Left lung (tissue), 10 donors: ENCODE data around the gene TFDP2. TPM values are rescaled to one million over a fixed set of nuclear protein-coding genes. Genes with fewer than 3 reads are reported as not detected.
"Not testable (repeated sequence)": the region's sequence is repeated elsewhere in the genome, so short reads cannot be mapped to it uniquely, and the experiment has no call there.

ENCODE experiments used
- ATAC-seq: fragments of 200-7000 bp; cut with Tn5 transposase; one replicate; pipeline ENCODE4 v1.9.1; 2020; ENCODE audit warnings: moderate library complexity
- DNase-seq, 4 donors: peaks; one replicate each; pipeline ENCODE4 v3.0.0-alpha.2; 2013 to 2020
- H3K27ac ChIP-seq, 2 donors: fragments of 200-600 bp; sonication (generic) in 1 of 2; one replicate each; pipeline versions ENCODE4 v1.5.0 to v1.8.0; 2020 to 2021
- H3K27me3 ChIP-seq, 2 donors: fragments of 200-600 bp; sonication (generic) in 1 of 2; one replicate each; pipeline versions ENCODE4 v1.5.0 to v1.8.0; 2020 to 2021
- H3K36me3 ChIP-seq, 2 donors: fragments of 200-600 bp; sonication (generic) in 1 of 2; one replicate each; pipeline versions ENCODE4 v1.5.0 to v1.8.0; 2020 to 2021
- H3K4me1 ChIP-seq, 2 donors: fragments of 200-600 bp; one replicate each; pipeline ENCODE4 v1.8.0; 2021
- H3K4me3 ChIP-seq, 2 donors: fragments of 200-600 bp; sonication (generic) in 1 of 2; one replicate each; pipeline versions ENCODE4 v1.5.0 to v1.8.0; 2020 to 2021; ENCODE audit warnings: mild to moderate bottlenecking in 1 of 2
- H3K9me3 ChIP-seq, 2 donors: fragments of 200-600 bp; sonication (generic) in 1 of 2; one replicate each; pipeline versions ENCODE4 v1.5.0 to v1.8.0; 2020 to 2021
- CTCF ChIP-seq, 2 donors: fragments of 200-600 bp; sonication (generic) in 1 of 2; IDR thresholded peaks; one replicate each; pipeline versions ENCODE4 v1.5.0 to v1.8.0; 2021; ENCODE audit warnings: antibody characterized with exemption in 2 of 2
- intact Hi-C, 2 donors: fragments of 100-400 bp; cut with DNase I; formaldehyde crosslinking; loops; one replicate each; pipeline versions ENCODE4 v1.11.2 to v1.14.2; 2022
- polyA plus RNA-seq, 6 donors: library from polyadenylated mRNA; unstranded; fragments of 120-200 nt; gene quantifications; one replicate each; pipeline ENCODE4 v1.2.1, GENCODE V29; 2013; ENCODE audit not compliant: insufficient read length in 6 of 6
- total RNA-seq, 2 donors: library from RNA; stranded (reverse); fragmentation: NEBNext Ultra II Directional; extraction: Animal tissue kit (Norgen Biotek cat#: 25700); gene quantifications; one replicate each; pipeline ENCODE4 v1.2.1, GENCODE V29; 2021
- donor health status: DM: no; HTN: yes; CAD: no.
- donor health status: DM: no; HTN: no; CAD: no.

The TFDP2 gene
- total and polyA plus RNA-seq, 8 donors, result 21.2 to 73.0 (median 53.6) TPM

GRCh38 chr3:142086581-142087090 lies 62.7 kb downstream of the TFDP2 start:
- Histone ChIP-seq H3K4me1 (no peaks in the 10 kb centered on the region), H3K4me3 (no peak overlapping the region), H3K27ac (no peak overlapping the region), H3K27me3 (no peaks in the 10 kb centered on the region), H3K36me3 (no peaks in the 10 kb centered on the region), H3K9me3 (peaks cover 0 to 9% of the 10 kb centered on the region in 2 donors)
- no peak for TF ChIP-seq CTCF (IDR thresholded peaks at IDR 0.05)
- intact Hi-C loops, result no loop called here
- ATAC-seq (no peak), DNase-seq (no peak)

- ATAC-seq (no peak), DNase-seq (no peak)
- Histone ChIP-seq H3K27me3 (no peaks in the 10 kb centered on the region), H3K4me3 (no peak overlapping the region), H3K9me3 (peaks cover 0 to 9% of the 10 kb centered on the region in 2 donors), H3K27ac (no peak overlapping the region), H3K36me3 (no peaks in the 10 kb centered on the region), H3K4me1 (no peaks in the 10 kb centered on the region)
- TF ChIP-seq CTCF (IDR thresholded peaks at IDR 0.05), result no peak
- intact Hi-C loops, result no loop called here
Observed at GRCh38 chr3:142081178-142081577, 68.2 kb downstream of the TFDP2 start.

- Histone ChIP-seq H3K4me1 (no peaks in the 10 kb centered on the region), H3K36me3 (no peaks in the 10 kb centered on the region), H3K9me3 (no peaks in the 10 kb centered on the region), H3K4me3 (no peak overlapping the region), H3K27ac (no peak overlapping the region), H3K27me3 (no peaks in the 10 kb centered on the region)
- DNase-seq, result peak in 2 of 4 donors; percentile 24 to 55
- intact Hi-C loops, result no loop called here
- peak; percentile 98 for ATAC-seq
- no peak for TF ChIP-seq CTCF (IDR thresholded peaks at IDR 0.05)
Observed at GRCh38 chr3:142077859-142078500, 71.4 kb downstream of the TFDP2 start.

- H3K27me3 ChIP-seq, result no peaks in the 10 kb centered on the region
- TF ChIP-seq CTCF (IDR thresholded peaks at IDR 0.05), result no peak
- no peak for DNase-seq
- intact Hi-C loops, result no loop called here
- no peak overlapping the region for H3K27ac ChIP-seq
- ATAC-seq, result peak; percentile 65
- no peaks in the 10 kb centered on the region for H3K9me3 ChIP-seq
- no peaks in the 10 kb centered on the region for H3K36me3 ChIP-seq
- no peak overlapping the region for H3K4me3 ChIP-seq
- no peaks in the 10 kb centered on the region for H3K4me1 ChIP-seq
Observed at GRCh38 chr3:142077155-142077858, 72.0 kb downstream of the TFDP2 start.

GRCh38 chr3:142075656-142076055 lies 73.7 kb downstream of the TFDP2 start:
- intact Hi-C loops, ATAC-seq, H3K9me3 ChIP-seq, H3K27ac ChIP-seq, H3K4me3 ChIP-seq, H3K27me3 ChIP-seq, H3K4me1 ChIP-seq, DNase-seq, H3K36me3 ChIP-seq: not testable (repeated sequence)
